Glomerular endothelial cell (primary cell): ENCODE results near the gene RPS19BP1. TPM values are rescaled to one million over a fixed set of nuclear protein-coding genes. Genes with fewer than 3 reads are reported as not detected.
"Not testable (repeated sequence)": the region's sequence is repeated elsewhere in the genome, so short reads cannot be mapped to it uniquely, and the experiment has no call there.

Source experiments
- DNase-seq: peaks from one replicate; pipeline ENCODE4 v3.0.0-alpha.2; 2011; ENCODE audit warnings: low read depth, low spot score; ENCODE audit errors: extremely low read depth
- total RNA-seq: library from RNA; depleted of rRNA; stranded (reverse); fragments of >200 nt; gene quantifications from 2 replicates; pipeline ENCODE4 v1.2.3, GENCODE V29; 2015

RPS19BP1 gene
- total RNA-seq, 1 donor from 2014 or later, result 103 TPM

DNA sequence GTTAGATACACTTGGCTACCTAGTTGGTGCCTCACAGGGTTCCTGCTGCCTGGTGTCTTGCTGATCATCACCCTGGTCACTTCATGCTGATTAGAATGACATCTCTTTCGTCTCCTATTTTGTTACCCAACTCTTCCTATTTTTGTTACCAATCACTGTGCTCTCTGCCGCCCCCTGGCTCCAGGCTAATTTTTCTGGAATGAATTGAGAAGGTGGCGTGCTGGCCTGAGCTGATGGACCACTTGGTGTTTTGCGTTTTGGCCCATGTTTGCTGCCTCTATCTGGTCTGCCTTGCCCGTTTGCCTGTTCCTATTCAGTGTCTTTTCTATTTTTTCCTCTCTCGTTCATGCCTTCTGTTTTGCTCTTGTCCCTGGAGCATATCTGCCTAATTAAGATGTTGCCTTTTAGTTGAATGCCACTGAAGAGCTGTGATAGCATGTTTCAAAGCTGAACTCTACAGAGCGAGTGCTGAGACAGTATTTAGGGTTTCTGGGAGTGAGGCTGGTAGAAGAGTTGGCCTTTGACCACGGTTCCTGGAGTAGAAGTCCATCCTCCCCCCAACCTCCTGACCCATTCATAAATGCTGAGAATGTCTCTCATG is 18.1 kb downstream of the RPS19BP1 start:
- no peak for DNase-seq

DNA sequence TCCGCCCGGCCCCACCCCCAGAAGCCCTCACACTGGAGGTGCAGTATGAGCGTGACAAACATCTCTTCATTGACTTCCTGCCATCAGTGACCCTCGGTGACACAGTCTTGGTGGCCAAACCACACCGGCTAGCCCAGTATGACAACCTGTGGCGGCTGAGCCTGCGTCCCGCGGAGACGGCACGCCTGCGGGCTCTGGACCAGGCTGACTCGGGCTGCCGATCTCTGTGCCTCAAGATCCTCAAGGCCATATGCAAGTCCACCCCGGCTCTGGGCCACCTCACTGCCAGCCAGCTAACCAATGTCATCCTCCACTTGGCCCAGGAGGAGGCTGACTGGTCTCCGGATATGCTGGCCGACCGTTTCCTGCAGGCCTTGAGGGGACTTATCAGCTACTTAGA is 18.8 kb downstream of the RPS19BP1 start:
- DNase-seq, result no peak

DNA sequence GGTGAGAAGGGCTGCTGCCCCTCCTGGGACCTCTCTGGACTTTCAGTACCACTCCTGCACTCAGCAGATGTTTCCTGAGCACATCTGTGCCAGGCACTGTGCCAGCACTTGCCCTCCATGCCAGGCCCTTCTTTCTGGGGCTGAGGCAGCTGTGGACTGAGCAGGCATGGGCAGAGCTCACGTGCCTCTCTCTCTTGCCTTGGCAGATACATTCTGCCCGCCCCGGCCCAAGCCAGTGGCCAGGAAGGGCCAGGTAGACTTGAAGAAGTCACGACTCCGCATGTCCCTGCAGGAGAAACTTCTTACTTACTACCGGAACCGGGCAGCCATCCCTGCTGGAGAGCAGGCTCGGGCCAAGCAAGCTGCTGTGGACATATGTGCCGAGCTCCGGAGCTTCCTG is 20.5 kb downstream of the RPS19BP1 start:
- DNase-seq, result no peak

DNA sequence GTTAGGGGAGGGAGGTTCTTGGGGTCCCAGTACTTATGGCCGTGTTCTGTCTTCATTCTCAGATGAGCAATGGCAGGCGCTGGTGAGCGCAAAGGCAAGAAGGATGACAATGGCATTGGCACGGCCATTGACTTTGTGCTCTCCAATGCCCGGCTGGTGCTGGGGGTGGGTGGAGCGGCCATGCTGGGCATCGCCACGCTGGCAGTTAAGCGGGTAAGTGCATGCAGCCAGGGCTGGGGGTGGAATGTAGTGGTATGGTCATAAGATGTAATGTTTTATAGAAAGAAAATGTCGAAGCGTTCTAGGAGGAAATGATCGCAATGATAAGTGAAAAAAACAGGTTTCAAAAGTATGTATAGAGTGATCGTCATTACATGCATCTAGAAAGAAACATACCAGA is 21.3 kb downstream of the RPS19BP1 start:
- no peak for DNase-seq

GRCh38 chr22:39510529-39511149 is 21.9 kb downstream of the RPS19BP1 start:
- no peak for DNase-seq

- DNase-seq, result no peak
Measured at GRCh38 chr22:39508393-39508792, 24.2 kb downstream of the RPS19BP1 start.

- DNase-seq, result not testable (repeated sequence)
Measured at GRCh38 chr22:39507021-39507420, 25.5 kb downstream of the RPS19BP1 start.

DNA sequence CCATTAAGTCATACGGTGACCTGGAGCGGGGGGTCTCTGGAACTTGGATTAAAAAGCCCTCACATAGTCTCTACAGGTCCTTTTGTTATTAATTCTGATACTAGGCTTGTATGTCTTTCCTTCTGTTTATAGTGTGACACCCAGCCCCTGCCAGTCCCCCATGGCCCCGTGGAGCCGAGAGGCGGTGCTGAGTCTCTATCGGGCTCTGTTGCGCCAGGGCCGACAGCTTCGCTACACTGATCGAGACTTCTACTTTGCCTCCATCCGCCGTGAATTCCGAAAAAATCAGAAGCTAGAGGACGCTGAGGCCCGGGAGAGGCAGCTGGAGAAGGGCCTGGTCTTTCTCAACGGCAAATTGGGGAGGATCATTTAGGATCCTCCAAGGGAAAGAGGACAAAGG is 28.5 kb downstream of the RPS19BP1 start:
- DNase-seq, result no peak

DNA sequence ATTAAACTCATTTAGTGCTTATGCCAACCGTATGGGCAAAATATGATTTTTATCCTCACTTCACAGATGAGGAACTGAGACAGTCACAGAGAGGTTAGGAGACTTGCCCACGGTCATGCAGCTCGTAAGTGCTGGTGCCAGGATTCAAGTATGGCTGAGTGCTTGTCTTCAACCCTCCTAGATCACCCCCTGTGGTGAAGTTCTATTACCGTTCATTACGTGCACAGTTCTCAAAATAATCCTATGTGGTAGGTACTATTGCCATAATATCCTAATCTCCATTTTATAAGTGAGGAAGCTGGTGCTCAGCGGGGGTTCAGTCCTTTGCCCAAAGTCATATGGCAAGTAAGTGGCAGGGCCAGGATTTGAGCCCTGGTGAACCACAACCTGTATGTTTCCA is 28.9 kb downstream of the RPS19BP1 start:
- DNase-seq, result no peak

- no peak for DNase-seq
Measured at GRCh38 chr22:39502789-39503409, 29.6 kb downstream of the RPS19BP1 start.

DNA sequence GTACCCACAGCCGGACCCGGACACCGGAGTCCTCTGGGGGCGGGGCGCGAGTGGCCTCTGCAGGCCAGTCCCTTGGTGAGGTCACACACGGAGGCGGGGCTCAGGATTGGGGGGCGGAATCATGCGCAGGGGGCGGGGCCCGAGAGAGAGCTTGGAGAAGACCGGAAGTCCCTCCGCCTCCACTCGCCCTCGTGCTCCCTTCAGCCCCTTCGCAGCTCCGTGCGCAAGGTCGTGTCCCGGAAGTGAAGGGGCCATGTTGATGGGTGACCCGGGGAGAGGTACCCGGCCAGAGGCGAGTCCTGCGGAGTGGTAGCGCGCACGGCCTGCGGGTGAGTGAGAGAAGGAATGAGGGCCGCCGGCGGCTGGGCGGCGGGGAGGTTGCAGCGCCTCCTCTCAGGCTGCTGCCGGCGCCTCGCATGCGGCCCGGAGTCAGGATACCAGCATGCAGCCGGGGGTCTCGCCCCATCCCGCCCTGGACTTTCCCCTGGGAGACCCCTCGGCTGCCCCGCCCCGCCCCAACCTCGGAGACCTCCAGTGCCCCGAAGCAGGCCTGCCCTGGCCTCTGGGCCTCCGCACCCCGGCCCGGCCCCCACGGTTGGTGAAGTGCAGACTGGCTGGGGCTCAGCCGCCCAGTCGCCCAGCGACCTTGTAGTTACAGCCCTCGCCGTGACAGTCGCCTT is 30.3 kb downstream of the RPS19BP1 start, which contains the start of gene MIEF1:
MIEF1 (plus strand) TSS at position 182 of the 680 bp plus-strand sequence. CDS start 9,005 bp downstream, outside the sequence.
- no peak for DNase-seq

DNA sequence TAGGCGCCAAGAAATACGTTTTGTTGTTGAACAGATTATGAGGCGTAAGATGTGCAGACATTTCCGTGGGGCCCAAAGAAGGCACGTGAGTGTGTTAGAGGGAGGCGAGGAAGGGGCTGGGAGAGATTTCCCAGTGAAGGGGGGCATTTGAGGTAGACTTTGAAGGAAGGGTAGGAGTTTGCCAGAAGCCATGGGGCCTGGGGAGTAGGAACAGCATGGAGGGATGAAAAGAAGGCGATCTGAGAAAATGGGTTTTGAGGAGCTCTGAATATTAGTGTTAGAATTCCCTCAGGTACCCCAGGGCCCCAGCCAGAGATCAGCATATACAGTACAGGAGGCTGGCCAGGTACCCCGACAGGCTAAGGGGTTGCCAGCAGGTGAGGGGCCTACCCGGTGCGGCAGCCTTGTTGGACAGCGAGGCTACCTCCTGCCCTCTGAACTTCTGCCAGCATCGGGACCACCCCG is 30.9 kb downstream of the RPS19BP1 start:
- DNase-seq, result no peak

DNA sequence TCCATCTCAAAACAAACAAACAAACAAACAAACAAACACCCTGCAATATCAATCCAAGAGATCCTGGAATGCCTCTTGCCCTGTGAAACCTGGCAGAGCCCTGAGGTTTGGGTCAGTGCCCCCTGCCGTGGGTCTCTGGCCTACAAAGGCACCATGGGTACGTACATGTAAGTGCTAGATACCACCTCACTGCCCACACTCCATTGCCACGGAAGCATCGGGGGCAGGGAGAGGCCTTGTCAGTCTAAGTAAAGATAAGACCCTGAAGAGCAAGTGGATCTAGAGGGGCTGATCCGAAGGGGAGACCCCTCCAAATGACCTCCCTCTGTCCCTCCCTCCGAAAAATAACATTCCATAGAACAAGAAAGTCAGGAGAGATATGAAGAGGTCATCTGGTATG is 32.4 kb downstream of the RPS19BP1 start:
- DNase-seq, result no peak

- no peak for DNase-seq
Measured at GRCh38 chr22:39498802-39499201, 33.7 kb downstream of the RPS19BP1 start.

DNA sequence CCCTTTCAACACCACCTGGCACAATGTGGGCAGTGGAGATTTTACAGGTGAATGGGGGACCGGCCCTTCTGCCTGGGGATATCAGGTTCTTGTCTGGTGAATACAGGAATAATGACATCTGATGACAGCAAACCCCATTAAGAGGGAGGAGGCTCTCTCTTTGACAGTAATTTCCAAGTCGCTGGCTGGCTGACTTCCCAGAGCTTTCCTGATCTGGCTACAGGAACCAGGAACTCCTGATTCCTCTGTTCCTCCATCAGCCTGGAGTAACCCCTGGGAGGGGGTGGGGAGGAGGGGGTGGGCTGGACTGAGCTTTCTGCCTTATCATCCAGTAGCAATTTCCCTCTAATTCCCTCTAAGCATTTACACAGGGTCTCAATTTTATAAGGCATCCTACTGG is 34.2 kb downstream of the RPS19BP1 start:
- no peak for DNase-seq

DNA sequence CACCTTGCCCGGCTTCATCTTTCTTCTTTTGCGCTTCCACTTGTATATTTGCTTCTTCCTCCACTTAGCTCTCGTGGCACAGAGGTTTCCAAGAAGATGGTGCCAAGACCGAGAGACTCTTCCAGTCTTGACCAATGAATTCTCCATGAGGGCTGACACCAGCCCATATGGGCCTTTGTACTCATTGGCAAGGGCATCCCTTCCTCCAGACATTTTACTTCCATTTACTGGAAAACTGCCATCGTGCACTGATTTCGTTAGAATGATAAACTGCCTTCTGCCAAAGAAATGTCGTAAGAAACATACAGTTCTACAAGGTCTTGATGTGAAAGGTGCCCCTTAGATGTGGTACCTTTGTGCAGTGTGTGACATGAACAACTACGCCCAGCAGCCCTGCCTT is 35.1 kb downstream of the RPS19BP1 start:
- DNase-seq, result no peak

GRCh38 chr22:39496131-39496838 is 36.3 kb downstream of the RPS19BP1 start:
- no peak for DNase-seq

DNA sequence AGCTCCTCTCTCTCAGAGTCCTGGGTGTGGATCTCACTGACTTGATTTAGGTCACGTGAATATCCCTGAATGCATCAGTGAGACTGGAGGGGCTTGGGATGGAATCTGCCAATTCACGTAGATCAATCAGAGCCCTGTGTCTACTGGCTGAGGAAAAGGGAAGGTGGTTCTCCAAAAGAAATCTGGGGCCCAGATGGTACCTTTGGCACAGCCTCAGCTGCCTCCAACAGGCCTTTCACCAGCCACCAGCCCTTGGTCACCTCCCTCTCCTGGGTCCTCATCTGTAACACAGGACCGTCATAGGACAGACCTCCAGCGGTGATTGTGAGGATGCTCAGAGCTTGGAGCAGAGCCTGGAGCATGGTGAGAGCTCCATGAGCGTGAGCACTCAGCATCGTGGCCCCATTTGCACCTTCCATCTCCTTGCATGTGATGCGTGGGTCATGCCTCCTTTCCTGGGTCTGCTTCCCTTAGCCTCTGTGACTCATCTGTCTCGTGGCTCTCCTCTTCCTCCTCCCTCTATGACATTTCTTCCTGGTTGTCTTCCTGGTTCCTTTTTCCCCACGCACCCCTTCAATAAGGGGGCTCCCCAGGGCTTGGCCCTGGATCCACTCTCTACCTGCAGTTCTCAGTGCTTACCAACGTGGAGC is 38.0 kb downstream of the RPS19BP1 start:
- no peak for DNase-seq

DNA sequence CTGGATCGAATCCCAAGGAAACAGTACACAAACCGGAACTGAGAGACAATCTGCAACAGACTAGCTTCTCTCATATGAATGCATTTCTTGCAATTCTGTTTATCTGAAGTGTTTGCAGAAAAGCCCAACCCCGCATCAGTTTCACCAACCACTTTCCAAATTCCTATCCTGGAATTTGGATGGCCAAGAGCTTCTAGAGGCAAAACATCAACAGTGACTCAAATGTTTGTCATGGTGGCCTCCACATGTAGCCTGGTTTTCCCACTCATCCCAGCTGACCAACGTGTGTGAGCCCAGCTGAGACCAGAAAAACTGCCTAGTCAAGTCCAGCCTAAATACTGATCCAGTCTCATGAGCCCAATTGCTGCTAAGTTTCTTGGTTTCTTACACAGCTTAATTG is 38.8 kb downstream of the RPS19BP1 start:
- DNase-seq, result no peak

GRCh38 chr22:39492186-39492585 is 40.4 kb downstream of the RPS19BP1 start:
- DNase-seq, result no peak
